B cell (primary cell): ENCODE data around the gene FOXO3. TPM values are rescaled to one million over a fixed set of nuclear protein-coding genes. Genes with fewer than 3 reads are reported as not detected.

Source experiments
- ATAC-seq: fragments of 200-7000 bp; cut with Tn5 transposase; one replicate; pipeline ENCODE4 v1.10.0; 2021; ENCODE audit warnings: low read depth, mild to moderate bottlenecking, moderate number of reproducible peaks, moderate library complexity
- CTCF ChIA-PET: fragments of 350-600 bp; sonication (Branson Sonifier 250); formaldehyde crosslinking; loops from one replicate; lab custom pipeline; 2021; ENCODE audit warnings: antibody characterized with exemption, inconsistent platforms; lab: Charles Lee
- POLR2A ChIA-PET: fragments of 350-600 bp; sonication (Branson Sonifier 250); formaldehyde crosslinking; loops from one replicate; lab custom pipeline; 2021; ENCODE audit warnings: antibody characterized with exemption; lab: Charles Lee
- DNase-seq: peaks from one replicate; pipeline ENCODE4 v3.0.0; 2013
- H2AFZ ChIP-seq: 2 replicates; pipeline ENCODE4 v1.6.1; 2012; ENCODE audit warnings: mild to moderate bottlenecking, low read depth, low read length; ENCODE audit not compliant: insufficient read depth, poor library complexity, severe bottlenecking
- H3K27ac ChIP-seq, 2 donors: 1 replicate in 1 of 2; 2 replicates in 1 of 2; pipeline ENCODE4 v1.5.1; 2012 to 2013; ENCODE audit warnings: low read length in 2 of 2, mild to moderate bottlenecking in 2 of 2, moderate library complexity in 1 of 2
- H3K27me3 ChIP-seq, 4 experiments: fragments of 200-600 bp in 1 of 4; sonication (generic) in 1 of 4; replicated peaks in 1 of 4; 1 replicate in 2 of 4; 2 replicates in 2 of 4; pipeline versions ENCODE4 v1.6.1 to v1.7.0; 2013 to 2016; ENCODE audit warnings: low read length in 3 of 4, mild to moderate bottlenecking in 2 of 4, mixed read lengths in 1 of 4, moderate library complexity in 1 of 4; ENCODE audit not compliant: insufficient read depth in 4 of 4, control insufficient read depth in 3 of 4; ENCODE audit errors: control extremely low read depth in 1 of 4
- H3K36me3 ChIP-seq, 2 experiments: replicated peaks in 1 of 2; 1 replicate in 1 of 2; 2 replicates in 1 of 2; pipeline versions ENCODE4 v1.6.1 to v1.7.1; 2013; ENCODE audit warnings: low read length in 1 of 2; ENCODE audit not compliant: insufficient read depth in 2 of 2, control insufficient read depth in 1 of 2; ENCODE audit errors: control extremely low read depth in 1 of 2, extremely low read depth in 1 of 2
- H3K4me1 ChIP-seq, 2 donors: fragments of 200-600 bp in 1 of 2; sonication (generic) in 1 of 2; 1 replicate in 1 of 2; 2 replicates in 1 of 2; pipeline versions ENCODE4 v1.5.1 to v1.6.1; 2013 to 2017; ENCODE audit warnings: low read length in 2 of 2; ENCODE audit not compliant: control insufficient read depth in 2 of 2, insufficient read depth in 2 of 2
- H3K4me2 ChIP-seq: replicated peaks from 2 replicates; pipeline ENCODE3; 2012; ENCODE audit warnings: mild to moderate bottlenecking, low read depth, low read length; ENCODE audit not compliant: poor library complexity, severe bottlenecking
- H3K4me3 ChIP-seq, 5 experiments: fragments of 200-600 bp in 1 of 5; sonication (generic) in 1 of 5; 1 replicate in 3 of 5; 2 replicates in 2 of 5; pipeline versions ENCODE4 v1.5.1 to v1.7.0; 2011 to 2016; ENCODE audit warnings: low read length in 4 of 5, mild to moderate bottlenecking in 4 of 5, low read depth in 2 of 5, control low read depth in 1 of 5, moderate library complexity in 1 of 5; ENCODE audit not compliant: insufficient read depth in 1 of 5; ENCODE audit errors: control extremely low read depth in 1 of 5, extremely low read depth in 1 of 5
- H3K79me2 ChIP-seq: fragments of 200-600 bp; sonication (generic); one replicate; pipeline ENCODE4 v1.6.0; 2016; ENCODE audit warnings: low read length; ENCODE audit not compliant: control insufficient read depth, insufficient read depth
- H3K9ac ChIP-seq: fragments of 200-600 bp; sonication (generic); 2 replicates; pipeline ENCODE4 v1.6.1; 2017; ENCODE audit warnings: mild to moderate bottlenecking, low read length, moderate library complexity
- H3K9me3 ChIP-seq, 3 donors: one replicate each; pipeline versions ENCODE4 v1.6.1 to v1.7.1; 2013; ENCODE audit warnings: low read length in 2 of 3; ENCODE audit not compliant: control insufficient read depth in 2 of 3, insufficient read depth in 1 of 3; ENCODE audit errors: control extremely low read depth in 1 of 3
- H4K20me1 ChIP-seq: 2 replicates; pipeline ENCODE4 v1.6.0; 2012; ENCODE audit warnings: mild to moderate bottlenecking, low read length; ENCODE audit not compliant: insufficient read depth, control insufficient read depth, poor library complexity, severe bottlenecking
- H3K27ac Mint-ChIP-seq: one replicate; pipeline ENCODE4 v1.8.0; 2021; ENCODE audit warnings: mixed read lengths
- H3K27me3 Mint-ChIP-seq: one replicate; pipeline ENCODE4 v1.8.0; 2021; ENCODE audit warnings: mixed read lengths
- H3K4me1 Mint-ChIP-seq: one replicate; pipeline ENCODE4 v1.8.0; 2021; ENCODE audit warnings: mixed read lengths
- H3K4me3 Mint-ChIP-seq: one replicate; pipeline ENCODE4 v1.8.0; 2021; ENCODE audit warnings: mixed read lengths
- H3K9me3 Mint-ChIP-seq: one replicate; pipeline ENCODE4 v1.8.0; 2022; ENCODE audit warnings: mixed read lengths; ENCODE audit not compliant: insufficient read depth
- CTCF ChIP-seq: fragments of 200-600 bp; IDR thresholded peaks from one replicate; pipeline ENCODE4 v1.8.0; 2022; ENCODE audit warnings: antibody characterized with exemption, mild to moderate bottlenecking
- EZH2 ChIP-seq: IDR thresholded peaks from 2 replicates; pipeline ENCODE4 v1.6.1; 2012; ENCODE audit warnings: borderline replicate concordance, low read depth, mild to moderate bottlenecking, moderate library complexity, low read length; ENCODE audit not compliant: insufficient read depth, poor library complexity, severe bottlenecking
- WGBS: methylation state at CpG from one replicate; pipeline ENCODE4 v1.1.5; 2013; ENCODE audit warnings: missing lambda C conversion rate; ENCODE audit not compliant: insufficient coverage; 5-methylcytosine and 5-hydroxymethylcytosine counted together
- intact Hi-C: fragments of 100-400 bp; cut with micrococcal nuclease; formaldehyde crosslinking; loops from one replicate; pipeline ENCODE4 v1.10.0; 2022
- polyA plus RNA-seq: library from polyadenylated mRNA; depleted of rRNA; stranded (reverse); fragments of >200 nt; gene quantifications from 2 replicates; pipeline ENCODE4 v1.2.3, GENCODE V29; 2012
- total RNA-seq, 2 donors: library from RNA; stranded (reverse); fragments of 120-200 nt in 1 of 2; gene quantifications; 1 replicate in 1 of 2; 2 replicates in 1 of 2; pipeline versions ENCODE4 v1.2.3 to v1.2.4, GENCODE V29; 2013 to 2022

Gene FOXO3
- total and polyA plus RNA-seq, 2 donors (not counting 1 experiment from before 2014, with no cell fraction given), result 6.0 to 16.9 TPM

- Histone ChIP-seq H3K4me1 (no peaks in the 10 kb centered on the region), H3K9me3 (peaks cover 0 to 3% (median 0%) of the 10 kb centered on the region in 3 donors), H4K20me1 (no peaks in the 10 kb centered on the region), H2AFZ (no peak overlapping the region), H3K4me3 (no peak overlapping the region), H3K27ac (no peak overlapping the region), H3K4me2 (no peak overlapping the region), H3K9ac (no peak overlapping the region), H3K27me3 (no peaks in the 10 kb centered on the region), H3K36me3 (no peaks in the 10 kb centered on the region), H3K79me2 (no peaks in the 10 kb centered on the region)
- DNase-seq (no peak), ATAC-seq (no peak)
- peaks cover 22% of the 10 kb centered on the region for H3K27me3 Mint-ChIP-seq
- CTCF ChIA-PET, result interaction anchor here (1.3 kb wide), 1 partner anchor 68 kb away, joined by 3 read pairs; no protein-coding TSS in a partner anchor
- 69% methylated on average over 8 of the region's 9 CpGs for WGBS
- no peak overlapping the region for H3K4me3 Mint-ChIP-seq
- no peaks in the 10 kb centered on the region for H3K4me1 Mint-ChIP-seq
- H3K27ac Mint-ChIP-seq, result no peak overlapping the region
- intact Hi-C loops, result no loop called here
- H3K9me3 Mint-ChIP-seq, result no peaks in the 10 kb centered on the region
- POLR2A ChIA-PET, result no interaction called here
- no peak for TF ChIP-seq CTCF
- TF ChIP-seq EZH2, result no peak
Measured at GRCh38 chr6:108714766-108715414, 154.2 kb downstream of the FOXO3 start.

- Histone ChIP-seq H3K4me2 (no peak overlapping the region), H3K9ac (no peak overlapping the region), H3K27ac (no peak overlapping the region), H3K27me3 (no peaks in the 10 kb centered on the region), H3K4me3 (no peak overlapping the region), H3K4me1 (no peaks in the 10 kb centered on the region), H3K9me3 (peaks cover 0 to 3% (median 0%) of the 10 kb centered on the region in 3 donors), H4K20me1 (no peaks in the 10 kb centered on the region), H3K36me3 (no peaks in the 10 kb centered on the region), H2AFZ (no peak overlapping the region), H3K79me2 (no peaks in the 10 kb centered on the region)
- ATAC-seq (no peak), DNase-seq (no peak)
- POLR2A ChIA-PET, result no interaction called here
- Mint-ChIP-seq H3K9me3 (no peaks in the 10 kb centered on the region), H3K4me3 (no peak overlapping the region), H3K27me3 (peaks cover 23% of the 10 kb centered on the region), H3K4me1 (no peaks in the 10 kb centered on the region), H3K27ac (no peak overlapping the region)
- WGBS, result no CpG with 5 or more reads among the region's 5 CpGs
- TF ChIP-seq EZH2, result no peak
- TF ChIP-seq CTCF, result no peak
- intact Hi-C loops, result no loop called here
- CTCF ChIA-PET, result no interaction called here
Measured at GRCh38 chr6:108715832-108716231, 155.1 kb downstream of the FOXO3 start.
